ENCODE results near the gene ZNF660.

DNA sequence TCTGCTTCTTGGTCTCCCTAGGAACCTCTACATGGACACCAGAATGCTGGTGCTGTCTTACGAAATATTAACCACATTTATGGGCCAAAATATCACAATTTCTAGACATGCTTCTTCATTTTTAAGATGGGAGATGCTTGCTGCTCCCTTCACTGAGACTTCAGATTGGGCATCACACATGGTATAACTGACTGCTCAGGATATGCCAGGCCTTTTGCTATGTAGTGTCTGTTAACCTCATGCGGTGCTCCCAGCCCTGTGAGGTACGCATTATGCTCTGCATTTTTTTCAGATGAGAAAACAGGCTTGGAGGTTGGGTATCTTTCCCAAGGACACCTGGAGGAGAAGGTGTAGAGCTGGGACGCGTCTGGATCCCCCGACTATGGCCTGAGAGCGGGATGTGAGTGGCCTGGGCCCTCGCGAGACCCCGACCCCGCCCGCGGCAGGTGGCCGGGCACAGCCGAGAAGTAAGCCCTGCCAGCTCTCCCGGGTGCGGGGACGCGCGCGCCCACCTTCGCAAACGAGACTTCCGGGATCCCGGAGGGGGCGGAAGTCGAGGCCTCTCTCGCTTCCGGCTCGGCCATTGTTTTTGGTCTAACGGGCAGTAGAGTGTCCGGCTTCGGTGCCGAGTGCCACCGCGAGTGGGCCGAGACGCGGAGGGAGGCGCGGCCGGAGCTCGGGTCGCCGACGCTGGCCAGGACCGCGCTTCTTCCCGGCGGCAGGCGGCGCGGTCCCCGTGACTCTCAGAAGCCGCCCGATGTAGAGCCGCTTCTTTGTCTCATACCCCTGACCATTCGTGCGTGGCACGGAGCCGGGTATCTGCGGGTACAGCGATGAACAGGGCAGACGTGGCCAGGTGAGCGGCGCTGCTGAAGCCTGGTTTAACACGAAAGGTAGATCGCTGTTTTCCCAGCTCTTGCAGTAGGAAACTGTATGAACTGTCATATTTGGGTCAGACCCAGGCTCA, 29.9 kb upstream of the ZNF660 start, which contains the start of gene ZKSCAN7:
- TF ChIP-seq CTCF (IDR thresholded peaks at IDR 0.05; ENCODE audit: poor library complexity) (peak; percentile 21), EZH2phosphoT487 (IDR thresholded peaks at IDR 0.05; ENCODE audit: low read depth, severe bottlenecking, unreplicated experiment) (no peak), EZH2 (IDR thresholded peaks at IDR 0.05; ENCODE audit: borderline replicate concordance) (no peak)
